T-helper 17 cell (primary cell): ENCODE results near the gene NR2C1. TPM values are rescaled to one million over a fixed set of nuclear protein-coding genes. Genes with fewer than 3 reads are reported as not detected.
"Not testable (repeated sequence)": the region's sequence is repeated elsewhere in the genome, so short reads cannot be mapped to it uniquely, and the experiment has no call there.

Experiments
- ATAC-seq: fragments of 150-1000 bp; cut with Tn5 transposase; 2 replicates; pipeline ENCODE4 v1.10.0; 2021; ENCODE audit warnings: mild to moderate bottlenecking, moderate library complexity
- DNase-seq, 3 donors: peaks; one replicate each; pipeline versions ENCODE4 v3.0.0 to v3.0.0-alpha.2; 2020 to 2021
- H3K9me3 ChIP-seq: one replicate; pipeline ENCODE4 v1.7.0; 2013; ENCODE audit warnings: low read length, mild to moderate bottlenecking; ENCODE audit not compliant: control insufficient read depth, poor library complexity, severe bottlenecking
- H3K27ac Mint-ChIP-seq: one replicate; pipeline ENCODE4 v1.8.0; 2022; ENCODE audit warnings: mild to moderate bottlenecking, moderate library complexity, mixed read lengths
- H3K27me3 Mint-ChIP-seq: one replicate; pipeline ENCODE4 v1.8.0; 2022; ENCODE audit warnings: mixed read lengths
- H3K36me3 Mint-ChIP-seq: one replicate; pipeline ENCODE4 v1.8.0; 2022; ENCODE audit warnings: low read depth, mixed read lengths
- H3K4me1 Mint-ChIP-seq: one replicate; pipeline ENCODE4 v1.8.0; 2022; ENCODE audit warnings: mild to moderate bottlenecking, mixed read lengths
- H3K4me3 Mint-ChIP-seq: one replicate; pipeline ENCODE4 v1.8.0; 2022; ENCODE audit warnings: mild to moderate bottlenecking, moderate library complexity, mixed read lengths
- total RNA-seq, 4 donors: library from RNA in 2 of 4; stranded (reverse) in 2 of 4; gene quantifications; one replicate each; pipeline ENCODE4 v1.2.3 and lab custom pipeline; 2022 to 2026

The NR2C1 gene
- total RNA-seq, 2 donors from 2014 or later, result 49.9 to 55.6 TPM

DNA sequence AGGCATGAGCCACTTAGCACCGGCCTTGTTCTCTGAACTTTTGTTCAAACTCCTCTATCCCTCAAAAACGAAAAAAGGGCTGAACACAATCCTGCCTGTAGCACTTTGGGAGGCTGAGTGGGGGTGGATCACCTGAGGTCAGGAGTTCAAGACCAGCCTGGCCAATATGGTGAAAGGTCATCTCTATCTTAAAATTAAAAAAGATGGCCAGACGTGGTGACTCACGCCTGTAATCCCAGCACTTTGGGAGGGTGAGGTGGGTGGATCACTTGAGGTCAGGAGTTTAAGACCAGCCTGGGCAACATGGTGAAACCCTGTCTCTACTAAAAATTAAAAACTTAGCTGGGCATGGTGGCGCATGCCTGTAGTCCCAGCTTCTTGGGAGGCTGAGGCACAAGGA lies 28.5 kb upstream of the NR2C1 start:
- H3K9me3 ChIP-seq, H3K27ac Mint-ChIP-seq, ATAC-seq, H3K4me3 Mint-ChIP-seq, DNase-seq, H3K36me3 Mint-ChIP-seq: not testable (repeated sequence)
- H3K27me3 Mint-ChIP-seq, result peaks cover 20% of the 10 kb centered on the region
- H3K4me1 Mint-ChIP-seq, result peaks cover 10% of the 10 kb centered on the region

DNA sequence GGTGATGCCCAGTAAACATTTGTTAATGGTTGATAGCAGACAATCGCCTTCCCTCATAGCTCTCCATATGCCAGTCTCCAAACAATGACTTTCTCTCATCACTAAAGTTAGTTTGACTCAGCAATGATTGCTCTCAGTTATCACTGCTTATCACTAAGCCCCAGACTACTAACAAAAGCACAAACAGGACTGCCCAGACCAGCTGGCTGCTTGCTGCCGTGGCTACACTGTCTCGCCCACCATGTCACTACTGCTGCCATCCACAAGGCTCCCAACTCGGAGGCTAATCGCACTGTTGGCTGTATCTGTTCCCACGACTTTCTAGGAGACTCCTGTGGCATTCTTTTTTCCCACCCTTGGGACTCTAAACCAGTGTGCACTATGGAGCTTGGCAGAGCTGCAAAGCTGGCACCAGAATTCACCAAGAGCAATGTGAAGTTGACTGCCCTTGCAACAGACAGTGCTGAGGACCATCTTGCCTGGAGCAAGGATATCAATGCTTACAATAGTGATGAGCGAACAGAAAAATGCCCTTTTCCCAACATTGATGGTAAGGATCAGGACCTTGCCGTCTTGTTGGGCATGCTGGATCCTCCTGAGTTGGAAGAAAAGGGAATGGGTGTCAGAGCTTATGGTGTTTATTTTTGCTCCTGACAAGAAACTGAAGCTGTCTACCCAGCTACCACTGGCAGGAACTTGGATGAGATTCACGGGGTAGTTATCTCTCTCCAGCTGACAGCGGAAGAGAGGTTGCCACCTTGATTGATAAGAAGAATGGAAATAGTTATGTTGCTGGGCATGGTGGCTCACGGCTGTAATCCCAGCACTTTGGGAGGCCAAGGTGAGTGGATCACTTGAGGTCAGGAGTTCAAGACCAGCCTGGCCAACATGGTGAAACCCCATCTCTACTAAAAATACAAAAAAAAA lies 27.1 kb upstream of the NR2C1 start:
- no peak overlapping the region for H3K4me3 Mint-ChIP-seq
- H3K4me1 Mint-ChIP-seq, result peaks cover 10% of the 10 kb centered on the region
- ATAC-seq, result no peak

DNA sequence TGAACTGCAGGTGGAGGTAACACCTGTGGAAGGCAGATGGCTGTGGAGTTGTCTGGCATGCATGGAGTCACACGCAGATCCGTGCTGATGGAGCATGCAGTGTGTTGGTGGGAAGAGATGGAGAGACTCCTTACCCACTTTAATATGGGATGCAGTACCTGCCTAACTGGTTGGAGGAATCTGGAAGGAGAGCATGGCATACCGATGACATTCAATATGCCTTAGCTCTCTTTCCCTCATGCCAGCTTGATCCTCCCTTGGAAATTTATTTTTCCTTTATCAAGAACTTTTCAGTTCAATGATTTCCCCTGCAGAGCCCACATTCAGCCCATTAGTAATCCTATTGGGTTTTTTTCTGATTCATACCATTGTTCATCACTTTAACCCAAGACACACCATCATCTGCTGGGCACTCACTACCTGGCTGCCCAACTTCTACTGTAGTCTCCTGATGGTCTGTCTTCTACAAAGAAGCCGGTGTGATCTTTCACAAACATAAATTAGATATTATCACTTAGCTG lies 25.9 kb upstream of the NR2C1 start:
- Mint-ChIP-seq H3K4me3 (no peak overlapping the region), H3K36me3 (no peaks in the 10 kb centered on the region), H3K27me3 (peaks cover 11% of the 10 kb centered on the region), H3K4me1 (peaks cover 8% of the 10 kb centered on the region), H3K27ac (no peak overlapping the region)
- DNase-seq, result no peak
- no peaks in the 10 kb centered on the region for H3K9me3 ChIP-seq
- ATAC-seq, result no peak

More for the DNA sequence above, 27.1 kb upstream of the NR2C1 start:
- Mint-ChIP-seq H3K36me3 (no peaks in the 10 kb centered on the region), H3K27me3 (peaks cover 17% of the 10 kb centered on the region), H3K27ac (no peak overlapping the region)
- no peaks in the 10 kb centered on the region for H3K9me3 ChIP-seq
- no peak for DNase-seq

DNA sequence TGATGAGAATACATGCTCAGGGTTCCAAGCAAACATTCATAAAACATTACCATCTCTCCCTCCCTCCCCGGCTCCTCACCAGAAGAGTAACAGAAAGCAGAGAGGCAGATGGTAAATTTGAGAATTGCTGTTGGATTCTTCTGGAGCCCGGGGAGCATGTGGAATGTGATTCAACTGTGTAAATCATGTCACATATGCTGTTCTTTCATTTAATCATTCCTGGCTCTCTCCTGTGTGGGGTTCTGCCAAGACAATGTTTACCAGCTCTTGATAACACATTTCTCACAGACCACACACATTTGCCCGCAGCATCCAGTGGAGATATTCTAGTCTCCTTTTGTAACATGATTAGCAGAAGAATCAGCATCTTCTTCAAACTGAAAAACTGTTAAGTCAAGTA lies 23.4 kb upstream of the NR2C1 start:
- Mint-ChIP-seq H3K4me1 (no peaks in the 10 kb centered on the region), H3K27ac (no peak overlapping the region), H3K4me3 (no peak overlapping the region), H3K36me3 (no peaks in the 10 kb centered on the region), H3K27me3 (peaks cover 11% of the 10 kb centered on the region)
- H3K9me3 ChIP-seq, result no peaks in the 10 kb centered on the region
- ATAC-seq (no peak), DNase-seq (no peak)

DNA sequence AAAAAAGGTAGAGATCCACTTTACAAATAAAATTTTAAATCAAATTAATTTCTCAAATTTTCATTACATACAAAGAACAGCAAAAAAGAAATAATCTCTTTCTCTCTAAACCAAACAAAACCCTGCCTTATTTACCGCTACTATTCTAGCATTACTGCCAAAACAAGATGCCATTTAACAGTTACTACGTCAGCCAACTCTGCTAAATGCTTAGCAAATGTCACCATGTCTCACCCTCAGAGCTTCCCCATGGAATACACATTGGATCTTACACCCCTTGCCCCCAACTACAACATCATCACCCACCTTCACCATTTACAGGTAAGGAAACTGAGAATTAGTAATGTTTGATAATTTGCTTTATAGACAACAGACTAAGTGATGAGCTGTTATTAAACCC lies 23.0 kb upstream of the NR2C1 start:
- ATAC-seq (no peak), DNase-seq (no peak)
- no peaks in the 10 kb centered on the region for H3K36me3 Mint-ChIP-seq
- no peak overlapping the region for H3K27ac Mint-ChIP-seq
- H3K27me3 Mint-ChIP-seq, result peaks cover 11% of the 10 kb centered on the region
- no peaks in the 10 kb centered on the region for H3K9me3 ChIP-seq
- no peak overlapping the region for H3K4me3 Mint-ChIP-seq
- H3K4me1 Mint-ChIP-seq, result no peaks in the 10 kb centered on the region

DNA sequence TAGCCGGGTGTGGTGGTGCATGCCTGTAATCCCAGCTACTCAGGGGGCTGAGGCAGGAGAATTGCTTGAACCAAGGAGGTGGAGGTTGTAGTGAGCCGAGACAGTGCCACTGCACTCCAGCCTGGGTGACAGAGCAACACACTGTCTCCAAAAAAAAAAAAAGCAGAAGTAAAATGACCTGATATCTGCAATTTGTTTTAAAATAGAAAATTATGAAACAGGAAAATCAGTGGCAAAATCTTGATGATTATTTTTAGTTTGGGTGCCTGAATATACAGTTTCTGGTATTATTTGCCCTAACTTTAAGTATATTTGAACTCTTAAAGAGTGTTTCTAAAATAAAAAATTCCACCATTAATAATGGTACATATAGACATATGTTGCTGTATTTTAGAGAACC lies 22.4 kb upstream of the NR2C1 start:
- not testable (repeated sequence) for H3K27ac Mint-ChIP-seq, H3K4me3 Mint-ChIP-seq, H3K36me3 Mint-ChIP-seq, H3K4me1 Mint-ChIP-seq, H3K9me3 ChIP-seq, DNase-seq, ATAC-seq
- H3K27me3 Mint-ChIP-seq, result peaks cover 11% of the 10 kb centered on the region

DNA sequence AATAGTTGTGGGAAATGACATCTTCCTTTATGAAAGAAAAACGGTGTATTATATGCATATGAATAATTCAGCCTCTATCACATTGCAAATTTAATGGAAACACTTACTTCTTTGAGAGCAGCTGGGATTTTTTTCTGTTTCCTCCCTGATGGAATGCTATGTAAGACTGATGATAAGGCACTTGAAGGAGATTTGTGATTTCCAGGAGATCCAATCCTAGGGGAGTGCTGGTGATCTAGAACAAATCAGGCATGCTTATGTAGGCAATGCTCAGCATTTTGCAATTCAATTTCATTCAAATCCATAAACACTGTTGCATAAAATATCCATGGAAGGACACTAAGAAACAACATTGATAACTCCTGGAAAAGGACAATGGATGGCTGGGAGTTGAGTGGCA lies 16.0 kb upstream of the NR2C1 start:
- no peak for DNase-seq
- peaks cover 2% of the 10 kb centered on the region for H3K4me1 Mint-ChIP-seq
- peaks cover 17% of the 10 kb centered on the region for H3K27me3 Mint-ChIP-seq
- H3K36me3 Mint-ChIP-seq, result peaks cover 3% of the 10 kb centered on the region
- H3K9me3 ChIP-seq, result no peaks in the 10 kb centered on the region
- H3K27ac Mint-ChIP-seq, result no peak overlapping the region
- ATAC-seq, result no peak
- no peak overlapping the region for H3K4me3 Mint-ChIP-seq

DNA sequence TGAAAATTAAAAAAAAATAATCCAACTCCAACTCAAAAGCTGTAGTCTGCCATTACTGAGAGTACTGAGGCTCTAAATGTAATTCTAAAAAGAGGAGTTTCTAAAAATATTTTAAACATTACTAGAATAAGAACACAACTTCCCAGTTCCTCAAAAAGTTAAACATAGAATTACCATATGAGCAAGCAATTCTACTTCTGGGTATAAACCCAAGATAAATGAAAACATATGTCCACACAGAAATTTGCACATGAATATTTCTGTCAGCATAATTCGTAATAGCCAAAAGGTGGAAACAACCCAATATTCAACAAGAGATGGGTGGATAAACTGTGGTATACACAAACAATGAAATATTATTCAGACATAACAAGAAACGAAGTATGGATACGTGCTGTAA lies 15.0 kb upstream of the NR2C1 start:
- Mint-ChIP-seq H3K27me3 (peaks cover 17% of the 10 kb centered on the region), H3K4me1 (peaks cover 2% of the 10 kb centered on the region)
- no peak for ATAC-seq

DNA sequence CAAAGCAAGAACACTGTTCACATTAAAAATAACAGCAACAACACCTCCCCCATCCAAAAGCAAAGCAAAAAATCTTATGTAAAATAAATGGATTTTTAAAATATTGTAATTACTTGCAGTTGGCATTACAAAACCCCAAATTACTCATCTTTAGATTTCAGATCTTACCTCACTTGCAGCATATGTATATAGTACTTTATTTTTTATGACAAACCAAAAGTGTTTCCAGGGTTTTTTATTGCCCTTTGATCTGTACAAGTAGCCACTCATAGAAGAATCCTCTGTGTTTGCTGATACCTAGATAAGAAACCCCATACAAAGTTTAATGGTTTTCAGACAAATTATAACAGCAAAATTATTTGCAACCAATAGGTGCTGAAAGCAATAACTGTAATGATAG lies 12.2 kb upstream of the NR2C1 start:
- H3K27ac Mint-ChIP-seq, result no peak overlapping the region
- peaks cover 3% of the 10 kb centered on the region for H3K36me3 Mint-ChIP-seq
- no peaks in the 10 kb centered on the region for H3K9me3 ChIP-seq
- DNase-seq, result no peak
- H3K27me3 Mint-ChIP-seq, result peaks cover 17% of the 10 kb centered on the region
- no peak for ATAC-seq
- peaks cover 2% of the 10 kb centered on the region for H3K4me1 Mint-ChIP-seq
- H3K4me3 Mint-ChIP-seq, result no peak overlapping the region

More for the DNA sequence above, 15.0 kb upstream of the NR2C1 start:
- H3K27ac Mint-ChIP-seq, result no peak overlapping the region
- H3K9me3 ChIP-seq, result no peaks in the 10 kb centered on the region
- no peak for DNase-seq
- peaks cover 3% of the 10 kb centered on the region for H3K36me3 Mint-ChIP-seq
- H3K4me3 Mint-ChIP-seq, result no peak overlapping the region

DNA sequence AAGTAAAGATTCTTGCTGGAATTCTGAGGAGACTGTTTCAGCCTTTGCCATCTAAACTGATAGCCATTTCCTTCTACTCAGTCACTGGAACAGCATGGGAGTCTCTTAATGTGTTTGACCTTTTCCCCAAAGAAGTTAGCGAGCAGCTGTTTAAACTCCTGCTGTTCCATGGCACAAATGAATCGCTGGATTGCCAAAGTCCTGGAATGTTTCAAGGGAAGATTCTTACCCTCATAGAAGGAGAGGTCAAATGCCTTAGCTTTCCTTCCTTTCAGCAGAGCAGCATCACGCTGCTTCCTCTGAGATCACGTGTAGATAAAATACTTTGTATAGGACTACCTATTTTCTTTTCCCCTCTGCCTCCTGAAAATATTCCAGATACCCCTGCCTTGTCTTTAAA lies 10.5 kb upstream of the NR2C1 start:
- Mint-ChIP-seq H3K27me3 (peaks cover 3% of the 10 kb centered on the region), H3K36me3 (no peaks in the 10 kb centered on the region), H3K27ac (no peak overlapping the region), H3K4me3 (no peak overlapping the region), H3K4me1 (peaks cover 2% of the 10 kb centered on the region)
- ATAC-seq (no peak), DNase-seq (no peak)
- H3K9me3 ChIP-seq, result no peaks in the 10 kb centered on the region

DNA sequence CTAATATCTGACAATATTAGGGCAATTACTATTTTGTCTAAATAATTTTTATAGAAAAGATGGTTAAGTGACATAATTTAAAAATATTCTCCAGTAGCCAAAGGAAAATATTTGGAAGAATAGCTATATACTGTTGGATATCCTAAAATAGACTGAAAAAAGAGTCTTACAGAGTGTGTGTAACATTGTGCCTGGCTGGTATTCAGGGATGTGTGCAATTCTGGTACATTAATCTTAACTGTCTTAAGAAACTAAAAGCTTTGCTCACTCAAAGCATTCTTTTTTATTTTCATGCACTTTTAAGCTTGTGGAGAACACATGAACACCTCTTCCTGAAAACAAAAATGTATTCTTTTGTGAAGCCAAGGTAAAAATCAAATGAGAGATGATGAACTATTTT lies 10.1 kb upstream of the NR2C1 start:
- no peaks in the 10 kb centered on the region for H3K9me3 ChIP-seq
- H3K27me3 Mint-ChIP-seq, result no peaks in the 10 kb centered on the region
- peaks cover 2% of the 10 kb centered on the region for H3K4me1 Mint-ChIP-seq
- no peaks in the 10 kb centered on the region for H3K36me3 Mint-ChIP-seq
- no peak overlapping the region for H3K27ac Mint-ChIP-seq
- ATAC-seq (no peak), DNase-seq (no peak)
- H3K4me3 Mint-ChIP-seq, result no peak overlapping the region

DNA sequence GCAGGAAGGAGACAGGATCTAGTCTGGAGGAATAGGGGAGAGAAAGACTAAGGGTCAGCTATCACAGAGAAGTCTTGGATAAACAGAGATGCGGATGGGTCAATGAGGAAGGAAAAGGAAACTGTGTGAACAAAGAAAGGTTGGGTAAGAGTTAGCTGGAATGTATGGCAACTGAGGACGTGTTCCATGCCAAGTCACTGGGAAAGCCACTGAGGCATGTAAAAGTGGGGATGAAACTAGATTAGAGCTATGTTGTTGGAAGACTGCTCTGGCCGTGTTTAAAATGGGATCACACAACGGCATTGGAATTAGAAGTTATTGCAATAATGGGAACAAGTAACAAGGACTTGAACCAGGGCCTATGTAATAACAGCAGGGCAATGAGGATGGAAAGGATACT lies 3.9 kb upstream of the NR2C1 start:
- no peaks in the 10 kb centered on the region for H3K27me3 Mint-ChIP-seq
- no peaks in the 10 kb centered on the region for H3K36me3 Mint-ChIP-seq
- no peaks in the 10 kb centered on the region for H3K9me3 ChIP-seq
- ATAC-seq (no peak), DNase-seq (no peak)
- no peak overlapping the region for H3K4me3 Mint-ChIP-seq
- no peak overlapping the region for H3K27ac Mint-ChIP-seq
- H3K4me1 Mint-ChIP-seq, result peaks cover 6% of the 10 kb centered on the region

DNA sequence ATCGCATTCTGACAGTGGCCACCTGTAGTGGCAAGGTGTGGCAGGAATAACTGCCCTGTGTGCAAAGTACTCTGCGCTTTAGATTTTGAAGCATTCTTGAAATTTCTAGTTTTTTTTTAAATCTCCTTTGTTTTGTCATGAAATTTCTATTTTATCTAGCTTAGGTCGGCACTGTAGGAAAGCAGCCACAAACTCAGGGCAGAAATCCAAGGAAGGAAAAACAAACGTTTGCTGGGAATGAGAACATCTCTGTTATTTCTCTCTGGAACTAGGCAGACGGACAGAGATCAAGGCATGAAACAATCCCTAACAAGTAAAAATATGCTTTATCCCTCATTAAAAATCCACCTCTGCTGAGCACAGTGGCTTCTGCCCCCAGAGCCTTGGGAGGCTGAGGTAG lies 1.3 kb upstream of the NR2C1 start:
- ATAC-seq, result no peak
- no peak overlapping the region for H3K4me3 Mint-ChIP-seq

More for the DNA sequence above, 1.3 kb upstream of the NR2C1 start:
- DNase-seq, result no peak
- H3K9me3 ChIP-seq, result no peaks in the 10 kb centered on the region
- no peak overlapping the region for H3K27ac Mint-ChIP-seq
- H3K27me3 Mint-ChIP-seq, result no peaks in the 10 kb centered on the region
- peaks cover 10% of the 10 kb centered on the region for H3K4me1 Mint-ChIP-seq
- no peaks in the 10 kb centered on the region for H3K36me3 Mint-ChIP-seq
